ENCODE measurements around the gene REEP6. TPM values are rescaled to one million over a fixed set of nuclear protein-coding genes. Genes with fewer than 3 reads are reported as not detected.
"Not testable (repeated sequence)": the region's sequence is repeated elsewhere in the genome, so short reads cannot be mapped to it uniquely, and the experiment has no call there.

Gene REEP6
- total and polyA plus RNA-seq, 2 experiments from 2014 or later: 3.0 to 4.3 TPM

DNA sequence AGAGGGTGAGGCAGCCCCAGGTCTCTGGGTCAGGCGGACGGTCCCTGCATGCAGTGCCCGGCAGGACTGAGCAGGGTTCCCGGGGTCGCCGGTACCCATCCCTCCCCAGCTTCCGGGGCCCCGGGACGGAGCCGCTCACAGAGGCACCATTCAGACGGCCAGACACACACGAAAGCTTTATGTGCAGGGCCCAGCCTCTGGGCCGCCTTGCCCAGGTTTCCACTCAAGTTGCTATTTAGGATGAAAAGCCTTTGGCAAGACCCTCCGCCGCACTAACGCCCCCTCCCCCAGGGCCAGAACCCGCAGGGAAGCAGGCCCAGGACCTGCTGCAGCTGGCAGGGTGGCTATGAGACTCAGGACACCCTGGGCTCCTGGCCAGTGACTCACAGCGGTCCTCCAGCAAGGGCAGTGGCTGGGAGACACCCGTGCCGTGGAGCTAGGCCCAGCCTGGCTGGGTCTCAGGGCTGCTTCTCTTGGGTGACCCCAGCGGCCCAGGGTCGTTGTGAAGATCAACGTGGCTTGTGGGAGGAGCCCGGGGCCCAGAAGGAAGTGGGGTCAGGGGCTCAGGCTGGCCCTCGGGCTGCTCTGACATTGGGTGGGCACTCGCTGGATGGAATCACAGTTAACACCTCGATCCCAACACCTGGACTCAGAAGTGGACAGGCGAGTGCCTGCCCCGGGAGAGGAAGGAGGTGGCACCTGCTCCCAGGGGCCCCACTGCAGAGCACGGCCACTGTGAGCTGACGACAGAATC, 16.8 kb upstream of the REEP6 start:
- peak; percentile 69 for DNase-seq
- Histone ChIP-seq H4K20me1 (ENCODE audit: insufficient read depth) (no peaks in the 10 kb centered on the region), H3K27ac (no peak overlapping the region), H3K79me2 (ENCODE audit: insufficient read depth) (peaks cover 28% of the 10 kb centered on the region), H2AFZ (no peak overlapping the region), H3K9me3 (ENCODE audit: low read depth) (no peaks in the 10 kb centered on the region), H3K4me3 (no peak overlapping the region), H3K27me3 (replicated peaks; ENCODE audit: insufficient read depth) (no peaks in the 10 kb centered on the region; the same call in 1 of the 2 replicates), H3K9ac (no peak overlapping the region), H3K4me1 (ENCODE audit: insufficient read depth) (no peaks in the 10 kb centered on the region), H3K9me2 (ENCODE audit: insufficient read depth) (no peaks in the 10 kb centered on the region), H3F3A (ENCODE audit: insufficient read depth) (no peaks in the 10 kb centered on the region), H3K36me3 (ENCODE audit: low read depth) (no peaks in the 10 kb centered on the region), H3K4me2 (ENCODE audit: unreplicated experiment) (no peak overlapping the region)
- 59 to 67% methylated on average over 30 to 31 of the region's 31 CpGs for WGBS, 2 experiments (ENCODE audit: low coverage in 1 of 2, low lambda C conversion rate in 2 of 2, missing lambda C conversion rate in 2 of 2)
- in situ Hi-C loops (cut with MboI): no loop called here
- no peak for TF ChIP-seq EZH2phosphoT487 (IDR thresholded peaks at IDR 0.05; ENCODE audit: insufficient read depth, low read depth)

DNA sequence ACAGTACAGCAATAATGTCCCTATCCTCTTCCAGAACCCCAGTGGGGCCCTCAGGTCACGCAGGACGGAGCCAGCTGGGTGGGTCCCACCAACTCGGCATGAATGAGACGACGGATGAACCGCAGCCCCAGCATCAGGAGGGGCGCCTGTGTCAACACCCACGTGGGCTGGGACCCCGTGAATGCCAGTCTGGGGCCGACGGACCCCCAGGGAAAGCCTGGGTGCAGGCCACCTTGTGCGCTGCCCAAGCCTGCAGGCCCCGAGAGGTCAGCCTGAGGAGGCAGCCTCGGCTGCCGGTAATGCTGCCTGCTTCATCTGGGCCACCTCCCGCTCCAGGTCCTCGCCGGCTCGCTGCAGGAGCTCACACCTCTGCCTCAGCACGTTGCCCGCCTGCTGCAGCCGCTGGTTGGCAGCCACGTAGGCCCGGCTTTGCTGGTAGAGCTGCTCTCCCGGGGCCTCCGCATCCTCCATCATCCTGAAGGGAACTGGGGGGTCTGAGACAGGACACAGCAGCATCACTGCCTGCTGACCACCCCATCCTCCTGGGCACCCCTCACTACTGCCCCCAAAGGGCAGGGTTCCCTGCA, 16.1 kb upstream of the REEP6 start:
- H3K36me3 ChIP-seq (ENCODE audit: low read depth): no peaks in the 10 kb centered on the region
- TF ChIP-seq EZH2 (IDR thresholded peaks at IDR 0.05; ENCODE audit: insufficient read depth, poor library complexity, severe bottlenecking): no peak
- no peak for TF ChIP-seq EZH2phosphoT487 (IDR thresholded peaks at IDR 0.05; ENCODE audit: insufficient read depth, low read depth)
- no peak overlapping the region for H3K9ac ChIP-seq
- H3K4me1 ChIP-seq (ENCODE audit: insufficient read depth): no peaks in the 10 kb centered on the region
- no peaks in the 10 kb centered on the region for H4K20me1 ChIP-seq (ENCODE audit: insufficient read depth)
- H3K27me3 ChIP-seq (replicated peaks; ENCODE audit: insufficient read depth): no peaks in the 10 kb centered on the region; the same call in 1 of the 2 replicates
- no peak overlapping the region for H2AFZ ChIP-seq
- no peaks in the 10 kb centered on the region for H3F3A ChIP-seq (ENCODE audit: insufficient read depth)
- H3K9me3 ChIP-seq (ENCODE audit: low read depth): no peaks in the 10 kb centered on the region
- H3K4me2 ChIP-seq (ENCODE audit: unreplicated experiment): no peak overlapping the region
- in situ Hi-C loops (cut with MboI): no loop called here
- no peak overlapping the region for H3K27ac ChIP-seq
- peaks cover 28% of the 10 kb centered on the region for H3K79me2 ChIP-seq (ENCODE audit: insufficient read depth)
- no peak for DNase-seq
- H3K4me3 ChIP-seq: no peak overlapping the region
- WGBS, 2 experiments (ENCODE audit: low coverage in 1 of 2, low lambda C conversion rate in 2 of 2, missing lambda C conversion rate in 2 of 2): 87 to 88% methylated on average over 24 of the region's 26 CpGs
- no peaks in the 10 kb centered on the region for H3K9me2 ChIP-seq (ENCODE audit: insufficient read depth)

DNA sequence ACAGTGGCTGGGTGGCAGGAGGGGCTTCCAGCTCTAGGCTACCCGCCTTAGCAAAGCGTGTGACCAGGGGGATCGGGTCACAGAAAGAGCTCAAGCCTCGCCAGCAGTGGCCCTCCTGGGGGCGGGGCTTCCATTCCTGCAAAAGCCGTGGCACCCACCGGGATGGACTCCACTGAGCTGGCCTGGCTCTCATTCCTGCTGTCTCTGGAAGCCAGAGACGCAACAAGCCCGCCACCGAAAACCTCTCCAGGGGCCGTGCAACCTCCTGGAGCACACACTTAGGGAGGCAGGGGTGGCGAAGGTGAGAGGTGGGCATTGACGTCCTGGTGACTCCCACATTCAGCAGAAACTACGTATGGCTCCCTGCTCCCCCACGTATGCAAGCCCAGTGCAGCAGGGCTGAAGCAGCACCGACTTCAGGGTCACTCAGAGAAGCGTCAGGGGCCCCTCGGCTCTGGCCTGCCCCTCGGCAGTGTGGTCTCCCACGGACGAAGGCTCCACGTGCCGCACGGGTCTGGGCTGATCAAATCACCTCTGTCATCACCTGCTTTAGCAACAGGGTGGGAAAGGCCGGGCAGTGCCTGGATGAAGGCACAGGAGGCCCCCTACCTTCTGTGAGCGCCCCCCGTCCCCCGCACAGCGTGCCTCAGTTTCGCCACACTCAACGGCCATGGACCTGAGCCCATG, 15.1 kb upstream of the REEP6 start:
- H2AFZ ChIP-seq: no peak overlapping the region
- no peaks in the 10 kb centered on the region for H3K4me1 ChIP-seq (ENCODE audit: insufficient read depth)
- no peak overlapping the region for H3K4me2 ChIP-seq (ENCODE audit: unreplicated experiment)
- no peaks in the 10 kb centered on the region for H3K36me3 ChIP-seq (ENCODE audit: low read depth)
- H3K79me2 ChIP-seq (ENCODE audit: insufficient read depth): peaks cover 28% of the 10 kb centered on the region
- in situ Hi-C loops (cut with MboI): no loop called here
- WGBS, 2 experiments (ENCODE audit: low coverage in 1 of 2, low lambda C conversion rate in 2 of 2, missing lambda C conversion rate in 2 of 2): 91 to 92% methylated on average over 26 to 31 of the region's 31 CpGs
- TF ChIP-seq EZH2 (IDR thresholded peaks at IDR 0.05; ENCODE audit: insufficient read depth, poor library complexity, severe bottlenecking) (no peak), EZH2phosphoT487 (IDR thresholded peaks at IDR 0.05; ENCODE audit: insufficient read depth, low read depth) (no peak)
- no peaks in the 10 kb centered on the region for H3K9me2 ChIP-seq (ENCODE audit: insufficient read depth)
- no peak overlapping the region for H3K9ac ChIP-seq
- no peak overlapping the region for H3K4me3 ChIP-seq
- H3K27me3 ChIP-seq (replicated peaks; ENCODE audit: insufficient read depth): no peaks in the 10 kb centered on the region; the same call in 1 of the 2 replicates
- no peaks in the 10 kb centered on the region for H3F3A ChIP-seq (ENCODE audit: insufficient read depth)
- no peak overlapping the region for H3K27ac ChIP-seq
- DNase-seq: no peak
- no peaks in the 10 kb centered on the region for H4K20me1 ChIP-seq (ENCODE audit: insufficient read depth)
- no peaks in the 10 kb centered on the region for H3K9me3 ChIP-seq (ENCODE audit: low read depth)

DNA sequence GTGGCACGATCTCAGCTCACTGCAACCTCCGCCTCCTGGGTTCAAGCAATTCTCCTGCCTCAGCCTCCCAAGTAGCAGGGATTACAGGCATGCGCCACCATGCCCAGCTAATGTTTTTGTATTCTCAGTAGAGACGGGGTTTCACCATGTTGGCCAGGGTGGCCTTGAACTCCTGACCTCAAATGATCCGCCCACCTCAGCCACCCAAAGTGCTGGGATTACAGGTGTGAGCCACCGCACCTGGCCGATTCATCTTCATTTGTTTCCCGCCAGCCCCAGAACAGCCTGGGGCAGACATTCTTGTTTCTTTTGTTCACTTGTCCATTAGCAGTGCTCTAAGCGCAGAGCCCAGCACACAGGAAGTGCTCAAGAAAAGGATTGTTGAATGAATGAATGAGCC, 13.9 kb upstream of the REEP6 start:
- peaks cover 28% of the 10 kb centered on the region for H3K79me2 ChIP-seq (ENCODE audit: insufficient read depth)
- H2AFZ ChIP-seq; H3K9ac ChIP-seq; H3K36me3 ChIP-seq (ENCODE audit: low read depth); H3K27me3 ChIP-seq (replicated peaks; ENCODE audit: insufficient read depth); DNase-seq; H3K9me2 ChIP-seq (ENCODE audit: insufficient read depth); H3K4me2 ChIP-seq (ENCODE audit: unreplicated experiment); in situ Hi-C loops (cut with MboI); H3K4me1 ChIP-seq (ENCODE audit: insufficient read depth); H3K9me3 ChIP-seq (ENCODE audit: low read depth); H3K27ac ChIP-seq; H3F3A ChIP-seq (ENCODE audit: insufficient read depth); H4K20me1 ChIP-seq (ENCODE audit: insufficient read depth); H3K4me3 ChIP-seq: not testable (repeated sequence)
- WGBS, 2 experiments (ENCODE audit: low coverage in 1 of 2, low lambda C conversion rate in 2 of 2, missing lambda C conversion rate in 2 of 2): 91 to 94% methylated on average over 9 of the region's 9 CpGs
